Thoracic aorta endothelial cell (primary cell): ENCODE measurements around the gene CD72. TPM values are rescaled to one million over a fixed set of nuclear protein-coding genes. Genes with fewer than 3 reads are reported as not detected.
A peak's percentile ranks its signal among the peaks of the same experiment; 100 is the strongest.

Source experiments
- small RNA-seq: library from RNA; depleted of rRNA; stranded (forward); fragments of <200 nt; gene quantifications from one replicate; pipeline ENCODE3, GENCODE V24; 2012
- total RNA-seq: library from RNA; depleted of rRNA; stranded (reverse); fragments of >200 nt; gene quantifications from 2 replicates; pipeline ENCODE4 v1.2.3, GENCODE V29; 2012

Gene CD72, protein sequence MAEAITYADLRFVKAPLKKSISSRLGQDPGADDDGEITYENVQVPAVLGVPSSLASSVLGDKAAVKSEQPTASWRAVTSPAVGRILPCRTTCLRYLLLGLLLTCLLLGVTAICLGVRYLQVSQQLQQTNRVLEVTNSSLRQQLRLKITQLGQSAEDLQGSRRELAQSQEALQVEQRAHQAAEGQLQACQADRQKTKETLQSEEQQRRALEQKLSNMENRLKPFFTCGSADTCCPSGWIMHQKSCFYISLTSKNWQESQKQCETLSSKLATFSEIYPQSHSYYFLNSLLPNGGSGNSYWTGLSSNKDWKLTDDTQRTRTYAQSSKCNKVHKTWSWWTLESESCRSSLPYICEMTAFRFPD
- total RNA-seq, result not detected in 2 replicates

DNA sequence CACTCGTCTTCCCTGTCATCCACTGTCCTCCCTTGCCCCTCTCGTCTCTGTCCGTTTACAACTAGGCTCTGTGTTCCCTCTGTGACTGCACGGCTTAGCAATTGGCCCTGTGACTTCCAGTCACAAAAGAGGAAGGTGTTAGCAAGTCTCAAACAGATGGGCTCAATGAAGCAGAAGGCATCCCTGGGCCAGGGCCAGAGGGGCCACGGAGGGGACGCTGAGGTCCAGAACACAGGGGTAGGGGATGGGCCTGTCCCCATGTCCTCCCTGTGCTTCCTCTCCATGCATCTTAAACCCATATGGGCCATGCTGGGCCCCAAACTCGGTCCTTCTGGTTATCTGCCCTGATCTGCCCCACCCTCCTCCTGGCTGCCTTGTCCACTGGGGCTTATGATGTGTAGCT is at the start of gene CD72:
Gene CD72 (minus strand): TSS at position 89 of the 403 bp plus-strand sequence. CDS start 110 bp downstream, outside the sequence.

DNA sequence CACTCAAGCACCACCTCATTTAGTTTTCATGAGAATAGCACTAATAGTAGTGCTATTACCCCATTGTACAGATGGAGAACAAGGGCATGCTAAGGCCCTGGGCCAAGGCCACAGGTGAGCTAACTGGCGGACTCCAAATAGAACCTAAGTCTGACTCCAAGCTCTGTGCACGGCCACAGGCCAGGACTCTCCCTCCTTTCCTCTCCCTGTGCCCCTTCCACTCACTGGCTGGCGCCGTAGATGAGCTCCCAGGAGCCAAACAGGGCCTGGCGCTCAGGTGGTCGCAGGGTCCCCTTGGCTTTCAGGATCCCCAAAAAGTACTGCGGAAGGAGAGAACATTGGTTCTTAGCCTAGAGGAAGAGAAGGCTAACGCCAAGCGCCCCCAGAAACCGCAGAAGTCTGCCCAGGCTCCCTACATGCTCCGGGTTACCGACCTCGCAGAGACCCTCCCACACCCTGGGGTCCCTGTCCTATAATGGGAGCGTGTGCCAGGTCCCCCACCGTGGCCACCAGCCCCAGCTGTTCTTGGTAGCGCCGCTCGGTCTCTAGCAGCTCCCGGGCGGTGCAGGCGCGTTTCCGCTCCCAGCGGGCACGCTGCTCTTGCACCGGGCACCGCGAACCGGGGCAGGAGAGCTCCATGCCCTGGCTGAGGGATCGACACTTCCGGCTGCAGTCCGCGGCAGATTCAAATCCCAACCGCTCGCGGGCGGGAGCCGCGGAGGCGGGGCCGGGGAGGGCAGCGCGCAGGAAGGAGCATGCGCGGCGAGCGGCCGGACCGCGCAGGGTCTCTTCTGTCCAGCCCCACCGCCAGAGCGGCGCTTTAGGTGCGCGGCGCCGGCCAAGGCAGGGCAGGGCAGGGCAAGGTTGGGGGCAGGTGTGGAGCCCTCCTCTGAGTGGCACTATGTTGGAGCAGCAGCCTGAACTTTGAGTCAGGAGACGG is 46.6 kb upstream of the CD72 start, which contains the start of gene ARHGEF39:
Gene ARHGEF39 (minus strand): TSS at position 665 of the 940 bp plus-strand sequence. CDS start 26 bp downstream, at position 639.

DNA sequence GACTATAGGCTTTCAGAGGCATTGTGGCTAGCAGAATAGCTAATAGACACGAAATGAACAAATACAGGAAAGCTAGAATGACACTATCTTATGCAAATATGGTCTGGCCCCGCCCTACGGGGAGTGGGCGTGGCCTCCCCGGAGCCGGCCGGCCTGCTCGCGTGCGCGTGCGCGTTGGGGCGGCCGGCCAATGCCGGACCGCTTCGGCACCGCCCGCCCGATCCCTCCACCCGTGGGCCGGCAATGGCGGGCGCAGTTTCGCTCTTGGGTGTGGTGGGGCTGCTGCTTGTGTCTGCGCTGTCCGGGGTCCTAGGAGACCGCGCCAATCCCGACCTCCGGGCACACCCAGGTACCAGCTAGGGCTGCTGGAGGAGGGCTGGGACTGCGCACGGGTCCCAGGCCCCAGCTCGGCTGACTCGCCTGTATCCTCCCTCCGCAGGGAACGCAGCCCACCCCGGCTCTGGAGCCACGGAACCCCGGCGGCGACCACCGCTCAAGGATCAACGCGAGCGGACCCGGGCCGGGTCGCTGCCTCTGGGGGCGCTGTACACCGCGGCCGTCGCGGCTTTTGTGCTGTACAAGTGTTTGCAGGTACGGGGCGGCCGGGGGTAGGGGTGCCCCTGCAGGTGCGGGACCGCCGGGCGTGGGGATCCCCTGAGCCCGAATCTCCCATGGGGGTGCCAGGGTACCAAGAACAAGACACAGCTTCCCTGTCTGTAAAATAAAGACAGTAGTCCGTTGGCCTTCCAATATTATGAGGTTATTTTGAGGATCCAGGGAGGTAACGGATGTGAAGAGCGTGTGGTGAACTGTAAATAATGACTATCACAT is 40.1 kb upstream of the CD72 start, which contains the start of gene CCDC107:
Gene CCDC107 (plus strand): TSS at position 156 of the 831 bp plus-strand sequence. CDS start 88 bp downstream, at position 244.

DNA sequence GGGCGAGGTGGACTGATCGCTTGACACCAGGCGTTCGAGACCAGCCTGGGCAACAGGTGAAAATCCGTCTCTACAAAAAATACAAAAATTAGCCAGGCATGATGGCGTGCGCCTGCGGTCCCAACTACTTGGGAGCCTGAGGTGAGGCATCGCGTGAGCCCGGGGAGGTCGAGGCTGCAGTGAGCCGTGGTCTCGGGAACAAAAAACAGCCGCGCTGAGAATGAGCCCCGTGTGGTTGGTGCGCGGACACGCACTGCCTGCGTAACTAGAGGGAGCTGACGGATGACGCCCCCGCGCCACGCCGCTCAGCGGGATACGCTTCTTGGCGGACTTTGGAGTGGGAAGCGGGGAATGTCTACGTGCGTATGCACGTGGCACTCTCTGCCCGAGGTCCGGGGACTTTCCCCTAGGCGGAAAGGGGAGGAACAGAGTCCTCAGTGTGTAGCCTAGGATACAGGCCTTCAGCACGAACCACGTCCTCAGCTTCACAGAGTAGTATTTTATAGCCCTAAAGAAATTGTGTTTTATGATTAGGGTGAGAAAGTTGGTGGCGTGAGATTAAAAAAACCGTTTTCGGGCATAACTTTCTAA is 39.4 kb upstream of the CD72 start, which contains the start of gene RMRP:
Gene RMRP (minus strand): TSS at position 474 of the 591 bp plus-strand sequence.

DNA sequence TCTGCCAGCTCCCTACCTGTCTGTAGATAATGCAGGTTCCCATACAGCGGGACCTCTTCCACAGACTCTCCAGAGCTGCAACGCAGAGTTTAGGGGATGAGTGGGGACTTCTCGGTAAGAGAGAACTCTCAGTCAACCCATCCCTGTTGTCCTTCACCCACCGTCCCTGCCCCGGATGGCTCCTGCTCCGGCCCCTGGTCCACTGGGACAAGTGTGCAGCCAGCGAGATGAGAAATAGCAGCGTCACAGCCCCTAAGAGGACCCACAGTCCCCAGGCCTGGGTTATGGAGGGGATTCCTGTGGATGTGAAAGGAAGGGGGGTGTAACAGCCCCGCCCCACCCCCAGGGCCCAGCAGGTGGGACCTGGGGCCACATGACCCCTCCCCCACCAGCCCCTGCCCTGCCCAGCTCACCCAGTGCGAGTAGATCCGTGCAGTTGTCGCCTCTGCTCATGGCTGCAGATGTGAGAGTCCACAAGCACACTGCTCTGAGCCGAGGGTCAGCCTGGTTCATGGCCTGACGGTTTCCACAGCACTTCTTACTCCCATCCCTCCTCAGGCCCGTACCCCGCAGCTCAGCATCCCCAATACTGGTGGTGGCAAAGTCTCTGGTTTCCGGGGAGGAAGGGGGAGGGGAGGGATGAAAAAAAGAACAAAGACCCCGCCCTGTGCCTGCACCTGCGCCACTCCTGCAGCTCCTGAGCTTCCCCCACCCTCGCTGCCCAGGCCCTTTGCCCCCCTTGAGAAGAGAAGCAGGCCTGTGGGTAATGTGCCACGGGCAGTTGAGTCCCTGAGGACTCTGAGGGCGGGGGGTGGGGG is 32.3 kb upstream of the CD72 start, which contains the start of gene SIT1:
Gene SIT1 (minus strand): TSS at position 591 of the 818 bp plus-strand sequence. CDS start 78 bp downstream, at position 513.

DNA sequence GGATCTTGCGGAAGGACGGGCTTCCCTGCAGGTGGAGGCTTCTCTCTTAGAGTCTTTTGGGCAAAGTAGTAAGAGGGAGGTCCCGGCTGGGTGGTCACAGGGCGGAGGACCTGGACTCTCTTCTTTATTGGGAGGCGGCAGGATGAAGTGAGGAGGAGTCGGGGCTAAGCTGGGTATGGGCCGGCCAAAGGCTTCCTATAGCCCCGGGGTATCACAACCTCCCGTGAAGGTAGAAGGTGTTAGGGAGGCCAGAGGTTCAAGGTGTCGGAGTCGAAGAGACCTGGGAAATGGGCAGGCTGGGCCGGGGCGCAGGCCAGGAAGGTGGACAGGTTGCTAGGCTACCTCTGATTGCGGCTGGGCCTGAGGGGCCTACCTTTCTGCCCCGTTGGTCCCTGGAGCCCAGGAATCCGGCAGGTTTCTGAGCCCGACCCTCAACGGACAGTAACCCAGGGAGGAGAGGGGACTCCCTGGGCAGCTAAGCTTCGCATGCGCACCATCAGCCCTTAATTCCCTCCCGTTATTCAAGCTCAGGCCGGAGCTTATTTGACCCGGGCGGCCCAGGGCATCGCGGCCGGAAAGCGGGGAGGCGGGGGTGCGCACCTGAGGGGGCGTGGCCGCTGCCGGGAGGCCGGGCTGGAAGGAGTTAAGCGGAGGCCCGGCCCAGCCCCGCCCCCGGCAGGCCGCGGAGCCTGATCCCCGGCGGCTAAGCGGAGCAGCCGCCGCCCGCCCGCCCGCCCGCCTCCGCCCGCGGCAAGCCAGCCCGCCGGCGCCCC is 13.4 kb downstream of the CD72 start, which contains the start of gene TESK1:
Gene TESK1 (plus strand): TSS at position 685 of the 773 bp plus-strand sequence. CDS start 358 bp downstream, outside the sequence.

Small RNA genes within 50 kb of the gene (small RNA-seq; reads per million reads assigned to genes)
- gene MIR4667 (1.3 reads per million, percentile 30 among the genes with 10 or more reads in this experiment), gene RMRP (not detected), gene RPS29P17 (not detected)

Other genes with a start within 250 kb of the CD72 start
- gene RUSC2, start 128.3 kb downstream of the CD72 start, total RNA-seq, result 18.9 and 34.7 TPM in 2 replicates
- 6.4 and 9.0 TPM in 2 replicates for gene TESK1, start 13.2 kb downstream of the CD72 start, total RNA-seq
- not detected in 2 replicates for gene SIT1, start 32.5 kb upstream of the CD72 start, total RNA-seq
- 17,175 and 23,866 TPM in 2 replicates for gene RMRP, start 39.6 kb upstream of the CD72 start, total RNA-seq
- 6.7 and 7.0 TPM in 2 replicates for gene CCDC107, start 39.9 kb upstream of the CD72 start, total RNA-seq
- gene ARHGEF39, start 46.8 kb upstream of the CD72 start, total RNA-seq, result 1.5 and 4.2 TPM in 2 replicates
- 0.14 TPM in 1 of 2 replicates, not detected in the other for gene CA9, start 55.5 kb upstream of the CD72 start, total RNA-seq
- 122 and 178 TPM in 2 replicates for gene TPM2, start 71.5 kb upstream of the CD72 start, total RNA-seq
- gene TLN1, start 113.8 kb upstream of the CD72 start, total RNA-seq, result 359 and 362 TPM in 2 replicates
- 40.8 and 60.0 TPM in 2 replicates for gene CREB3, start 114.3 kb upstream of the CD72 start, total RNA-seq
- gene GBA2, start 130.8 kb upstream of the CD72 start, total RNA-seq, result 107 and 117 TPM in 2 replicates
- gene RGP1, start 130.9 kb upstream of the CD72 start, total RNA-seq, result 14.2 and 18.5 TPM in 2 replicates
- gene MSMP, start 135.9 kb upstream of the CD72 start, total RNA-seq, result 6.0 and 10.2 TPM in 2 replicates
- 13.7 and 17.1 TPM in 2 replicates for gene NPR2, start 173.2 kb upstream of the CD72 start, total RNA-seq
- gene SPAG8, start 193.8 kb upstream of the CD72 start, total RNA-seq, result 0.13 and 0.22 TPM in 2 replicates
- 13.9 and 15.2 TPM in 2 replicates for gene HINT2, start 196.6 kb upstream of the CD72 start, total RNA-seq
- gene FAM221B, start 210.3 kb upstream of the CD72 start, total RNA-seq, result not detected in 2 replicates
- gene TMEM8B, start 210.8 kb upstream of the CD72 start, total RNA-seq, result 0.53 and 0.65 TPM in 2 replicates